Hepatocyte (in vitro differentiated cells): ENCODE data around the gene ALPI. TPM values are rescaled to one million over a fixed set of nuclear protein-coding genes. Genes with fewer than 3 reads are reported as not detected.

Source experiments
- DNase-seq: peaks from one replicate; pipeline ENCODE4 v3.0.0-alpha.2; 2016; ENCODE audit warnings: low spot score
- H2AFZ ChIP-seq: fragments of 200-600 bp; sonication (generic); 2 replicates; pipeline ENCODE4 v1.6.0; 2016; ENCODE audit warnings: antibody characterized with exemption, mild to moderate bottlenecking
- H3K27ac ChIP-seq: fragments of 200-600 bp; sonication (generic); 2 replicates; pipeline ENCODE4 v1.5.1; 2016; ENCODE audit warnings: mild to moderate bottlenecking
- H3K27me3 ChIP-seq: fragments of 200-600 bp; sonication (generic); 2 replicates; pipeline ENCODE4 v1.6.1; 2016
- H3K36me3 ChIP-seq: fragments of 200-600 bp; sonication (generic); replicated peaks from 2 replicates; pipeline ENCODE4 v1.5.1; 2016; ENCODE audit warnings: low read depth; ENCODE audit not compliant: insufficient read depth
- H3K4me1 ChIP-seq: fragments of 200-600 bp; sonication (generic); 2 replicates; pipeline ENCODE4 v1.5.1; 2016; ENCODE audit warnings: mild to moderate bottlenecking, moderate library complexity; ENCODE audit not compliant: insufficient read depth
- H3K4me2 ChIP-seq: fragments of 200-600 bp; sonication (generic); 2 replicates; pipeline ENCODE4 v1.6.0; 2016
- H3K4me3 ChIP-seq: fragments of 200-600 bp; sonication (generic); 2 replicates; pipeline ENCODE4 v1.5.1; 2016; ENCODE audit warnings: mild to moderate bottlenecking
- H3K79me2 ChIP-seq: fragments of 200-600 bp; sonication (generic); 2 replicates; pipeline ENCODE4 v1.6.0; 2017; ENCODE audit warnings: mild to moderate bottlenecking
- H3K9me2 ChIP-seq: fragments of 200-600 bp; sonication (generic); replicated peaks from 2 replicates; pipeline ENCODE4 v1.6.0; 2017; ENCODE audit warnings: mild to moderate bottlenecking; ENCODE audit not compliant: insufficient read depth
- H3K9me3 ChIP-seq: fragments of 200-600 bp; sonication (generic); 2 replicates; pipeline ENCODE4 v1.5.1; 2016; ENCODE audit warnings: low read depth, mild to moderate bottlenecking
- H4K20me1 ChIP-seq: fragments of 200-600 bp; sonication (generic); 2 replicates; pipeline ENCODE4 v1.6.0; 2016; ENCODE audit warnings: mild to moderate bottlenecking; ENCODE audit not compliant: insufficient read depth, poor library complexity, severe bottlenecking
- CTCF ChIP-seq: fragments of 200-600 bp; sonication (generic); IDR thresholded peaks from 2 replicates; pipeline ENCODE4 v1.5.1; 2016; ENCODE audit warnings: antibody characterized with exemption, mild to moderate bottlenecking; ENCODE audit not compliant: poor library complexity
- EZH2 ChIP-seq: fragments of 200-600 bp; sonication (generic); IDR thresholded peaks from 2 replicates; pipeline ENCODE4 v1.6.1; 2016; ENCODE audit warnings: antibody characterized with exemption, mild to moderate bottlenecking, borderline replicate concordance
- EZH2phosphoT487 ChIP-seq: fragments of 200-600 bp; sonication (generic); IDR thresholded peaks from one replicate; pipeline ENCODE4 v1.6.1; 2018; ENCODE audit warnings: antibody characterized with exemption, mild to moderate bottlenecking, low read depth, moderate library complexity; ENCODE audit not compliant: unreplicated experiment, severe bottlenecking
- WGBS: methylation state at CpG from one replicate; pipeline ENCODE4 v1.1.6; 2016; ENCODE audit warnings: low lambda C conversion rate; ENCODE audit errors: missing lambda C conversion rate; 5-methylcytosine and 5-hydroxymethylcytosine counted together
- polyA plus RNA-seq: library from polyadenylated mRNA; unstranded; fragments of >200 nt; fragmentation: Nextera tagmentation; extraction: Ambion mirVana; gene quantifications from 2 replicates; pipeline ENCODE4 v1.2.1, GENCODE V29; 2016
- total RNA-seq: library from RNA; depleted of rRNA; stranded (reverse); fragments of >200 nt; gene quantifications from 2 replicates; pipeline ENCODE4 v1.2.3, GENCODE V29; 2014

Gene ALPI
- total and polyA plus RNA-seq, 2 experiments from 2014 or later: 3.5 to 3.9 TPM

- 93% methylated on average over 11 of the region's 11 CpGs for WGBS
- H3K4me1 ChIP-seq: peaks cover 3% of the 10 kb centered on the region
- H3K27me3 ChIP-seq: peaks cover 15% of the 10 kb centered on the region
- no peak overlapping the region for H3K27ac ChIP-seq
- H3K4me2 ChIP-seq: no peak overlapping the region
- no peaks in the 10 kb centered on the region for H3K9me3 ChIP-seq
- no peak overlapping the region for H3K4me3 ChIP-seq
- no peaks in the 10 kb centered on the region for H3K36me3 ChIP-seq
- no peaks in the 10 kb centered on the region for H4K20me1 ChIP-seq
- H3K9me2 ChIP-seq: no peaks in the 10 kb centered on the region
- H2AFZ ChIP-seq: no peak overlapping the region
- no peak for TF ChIP-seq EZH2
- TF ChIP-seq CTCF: no peak
- TF ChIP-seq EZH2phosphoT487: no peak
- no peak for DNase-seq
- H3K79me2 ChIP-seq: no peaks in the 10 kb centered on the region
Observed at GRCh38 chr2:232459419-232460035, 3.6 kb downstream of the ALPI start.

- H3K4me3 ChIP-seq: no peak overlapping the region
- no peak for DNase-seq
Observed at GRCh38 chr2:232460171-232460570, 4.2 kb downstream of the ALPI start.

GRCh38 chr2:232463701-232464543 is 8.0 kb downstream of the ALPI start:
- Histone ChIP-seq H3K79me2 (no peaks in the 10 kb centered on the region), H3K4me2 (no peak overlapping the region), H3K27ac (no peak overlapping the region), H3K36me3 (no peaks in the 10 kb centered on the region), H3K4me1 (no peaks in the 10 kb centered on the region), H3K4me3 (no peak overlapping the region), H3K9me2 (no peaks in the 10 kb centered on the region), H3K9me3 (no peaks in the 10 kb centered on the region), H3K27me3 (peaks cover 25% of the 10 kb centered on the region), H4K20me1 (no peaks in the 10 kb centered on the region), H2AFZ (no peak overlapping the region)
- DNase-seq: no peak
- 92% methylated on average over 18 of the region's 18 CpGs for WGBS
- TF ChIP-seq EZH2phosphoT487: no peak
- TF ChIP-seq CTCF: no peak
- TF ChIP-seq EZH2: no peak

More at GRCh38 chr2:232460171-232460570, 4.2 kb downstream of the ALPI start:
- Histone ChIP-seq H3K4me2 (no peak overlapping the region), H3K79me2 (no peaks in the 10 kb centered on the region), H3K9me2 (no peaks in the 10 kb centered on the region), H2AFZ (no peak overlapping the region), H4K20me1 (no peaks in the 10 kb centered on the region), H3K27me3 (peaks cover 15% of the 10 kb centered on the region), H3K9me3 (no peaks in the 10 kb centered on the region), H3K27ac (no peak overlapping the region), H3K4me1 (peaks cover 3% of the 10 kb centered on the region), H3K36me3 (no peaks in the 10 kb centered on the region)
- 71% methylated on average over 2 of the region's 2 CpGs for WGBS
- no peak for TF ChIP-seq EZH2
- no peak for TF ChIP-seq EZH2phosphoT487
- TF ChIP-seq CTCF: no peak
